Panc1 (cell line): Measurements from ENCODE around the gene FAM53A. TPM values are rescaled to one million over a fixed set of nuclear protein-coding genes. Genes with fewer than 3 reads are reported as not detected.

Experiments used
- ATAC-seq: fragments of 200-7000 bp; cut with Tn5 transposase; 2 replicates; pipeline ENCODE4 v1.9.1; 2020; ENCODE audit warnings: mild to moderate bottlenecking, moderate library complexity
- BruUV-seq: library from RNA; stranded (reverse); fragments of 400-500 nt; replicated peaks from 2 replicates; lab custom pipeline; 2021; lab: Mats Ljungman, UMichigan
- CTCF ChIA-PET: fragments of 300-600 bp; sonication (Branson Sonifier 250); formaldehyde crosslinking; loops from one replicate; lab custom pipeline; 2022; ENCODE audit warnings: antibody characterized with exemption; lab: Charles Lee
- POLR2A ChIA-PET: fragments of 300-600 bp; sonication (Branson Sonifier 250); formaldehyde crosslinking; loops from one replicate; lab custom pipeline; 2022; ENCODE audit warnings: antibody characterized with exemption; lab: Charles Lee
- DNase-seq: peaks from one replicate; pipeline ENCODE4 v3.0.0-alpha.2; 2010; ENCODE audit warnings: low read depth, low spot score
- H3K27ac ChIP-seq: 2 replicates; pipeline ENCODE4 v1.5.1; 2011; ENCODE audit warnings: mild to moderate bottlenecking, low read length, inconsistent platforms
- H3K27me3 ChIP-seq: fragments of 200-500 bp; sonication (Bioruptor generic); 2 replicates; pipeline ENCODE4 v1.6.0; 2014; ENCODE audit warnings: low read length, inconsistent platforms; ENCODE audit not compliant: control insufficient read depth, insufficient read depth
- H3K36me3 ChIP-seq: fragments of 200-500 bp; sonication (Bioruptor generic); 2 replicates; pipeline ENCODE4 v1.5.1; 2014; ENCODE audit warnings: inconsistent platforms, mild to moderate bottlenecking, low read length, moderate library complexity; ENCODE audit not compliant: control insufficient read depth, insufficient read depth
- H3K4me1 ChIP-seq: 2 replicates; pipeline ENCODE4 v1.5.1; 2011; ENCODE audit warnings: inconsistent platforms, mild to moderate bottlenecking, low read length, moderate library complexity; ENCODE audit not compliant: control insufficient read depth, insufficient read depth
- H3K4me3 ChIP-seq, 2 experiments: 2 replicates each; pipeline ENCODE4 v1.5.1; 2011 to 2012; ENCODE audit warnings: low read depth in 2 of 2, low read length in 2 of 2, mild to moderate bottlenecking in 2 of 2, inconsistent platforms in 1 of 2, moderate library complexity in 1 of 2
- H3K9me3 ChIP-seq: fragments of 200-500 bp; sonication (Bioruptor generic); 2 replicates; pipeline ENCODE4 v1.5.1; 2014; ENCODE audit warnings: low read depth, mild to moderate bottlenecking, inconsistent platforms, low read length, moderate library complexity; ENCODE audit not compliant: control insufficient read depth, insufficient read depth
- CTCF ChIP-seq: fragments of 450-650 bp; IDR thresholded peaks from 2 replicates; pipeline ENCODE4 v1.5.1; 2017; ENCODE audit warnings: mild to moderate bottlenecking
- POLR2AphosphoS5 ChIP-seq: IDR thresholded peaks from 2 replicates; pipeline ENCODE4 v1.6.1; 2012; ENCODE audit warnings: mild to moderate bottlenecking, low read depth, low read length, moderate library complexity
- REST ChIP-seq, 2 experiments: IDR thresholded peaks; 2 replicates each; pipeline ENCODE4 v1.6.1; 2011 to 2012; ENCODE audit warnings: low read depth in 2 of 2, control low read depth in 1 of 2, low read length in 1 of 2, mild to moderate bottlenecking in 1 of 2, moderate library complexity in 1 of 2; ENCODE audit not compliant: insufficient read depth in 1 of 2
- SIN3A ChIP-seq: IDR thresholded peaks from 2 replicates; pipeline ENCODE4 v1.6.1; 2012; ENCODE audit warnings: low read depth, mild to moderate bottlenecking, low read length, moderate library complexity, borderline replicate concordance; ENCODE audit not compliant: insufficient read depth
- TCF7L2 ChIP-seq: IDR thresholded peaks from 2 replicates; pipeline ENCODE4 v1.6.1; 2011; ENCODE audit warnings: mild to moderate bottlenecking, low read depth, low read length, inconsistent platforms
- in situ Hi-C: cut with HindIII; loops from 2 replicates; pipeline ENCODE4 v1.10.0; 2016; ENCODE audit warnings: low sequenced_read_pairs, low pct_unique_long_range_greater_than_20kb
- intact Hi-C: fragments of 100-400 bp; cut with micrococcal nuclease; formaldehyde crosslinking; loops from one replicate; pipeline ENCODE4 v1.10.0; 2022; ENCODE audit not compliant: unreplicated experiment
- total RNA-seq: library from RNA; stranded (reverse); gene quantifications from one replicate; pipeline ENCODE4 v1.2.1, GENCODE V29; 2021; ENCODE audit not compliant: unreplicated experiment

Gene FAM53A
- total RNA-seq, 1 experiment from 2014 or later, result 7.0 TPM

GRCh38 chr4:1695913-1696312 lies 11.8 kb upstream of the FAM53A start:
- POLR2A ChIA-PET, result no interaction called here
- Histone ChIP-seq H3K27ac (no peak overlapping the region), H3K9me3 (no peaks in the 10 kb centered on the region), H3K4me1 (no peaks in the 10 kb centered on the region), H3K36me3 (peaks cover 28% of the 10 kb centered on the region), H3K27me3 (no peaks in the 10 kb centered on the region), H3K4me3 (no peak overlapping the region)
- CTCF ChIA-PET, result no interaction called here
- no peak for DNase-seq
- intact Hi-C loops (no loop called here), in situ Hi-C loops (no loop called here)
- TF ChIP-seq REST (IDR thresholded peaks at IDR 0.05; ENCODE audit: insufficient read depth in 1 of 2, low read depth in 2 of 2, low read length in 1 of 2), result no peak
- no peak for TF ChIP-seq POLR2AphosphoS5
- TF ChIP-seq CTCF, result no peak
- TF ChIP-seq SIN3A, result no peak
- no peak for TF ChIP-seq TCF7L2
- no peak for ATAC-seq
- BruUV-seq, result no TSS peak

- peak overlapping the region; percentile 51; the same call in 1 of the 2 replicates for H3K27ac ChIP-seq
- no peaks in the 10 kb centered on the region for H3K9me3 ChIP-seq
- TF ChIP-seq TCF7L2, result no peak
- peak; percentile 92 for TF ChIP-seq CTCF
- no peak for TF ChIP-seq SIN3A
- TF ChIP-seq REST (IDR thresholded peaks at IDR 0.05; ENCODE audit: insufficient read depth in 1 of 2, low read depth in 2 of 2, low read length in 1 of 2), result no peak
- no peak for TF ChIP-seq POLR2AphosphoS5
- no peaks in the 10 kb centered on the region for H3K4me1 ChIP-seq
- ChIA-PET CTCF (interaction anchor here (0.8 to 1.5 kb wide), 4 partner anchors 16 to 1071 kb away, joined by 4 to 11 read pairs (median 6); no protein-coding TSS in a partner anchor), POLR2A (no interaction called here)
- H3K27me3 ChIP-seq, result no peaks in the 10 kb centered on the region
- in situ Hi-C loops, result no loop called here
- DNase-seq, result peak; percentile 64
- H3K4me3 ChIP-seq, result no peak overlapping the region
- peaks cover 18% of the 10 kb centered on the region for H3K36me3 ChIP-seq
- intact Hi-C loops, result no loop called here
- BruUV-seq, result TSS peak; percentile 85
- peak; percentile 91 for ATAC-seq
These were observed 9.2 kb upstream of the FAM53A start for GRCh38 chr4:1693131-1693896.
